ENCODE results near the gene SCFD1. TPM values are rescaled to one million over a fixed set of nuclear protein-coding genes. Genes with fewer than 3 reads are reported as not detected.
A peak's percentile ranks its signal among the peaks of the same experiment; 100 is the strongest.

The SCFD1 gene
- total and polyA plus RNA-seq, 4 donors, result 45.6 to 97.3 (median 66.5) TPM

- WGBS, 2 donors, result 79 to 81% methylated on average over 7 of the region's 7 CpGs
- Histone ChIP-seq H3K4me3 (ENCODE audit: low read length in 2 of 2) (no peak overlapping the region), H3K9me3 (ENCODE audit: control insufficient read depth, low read length) (no peaks in the 10 kb centered on the region), H3K36me3 (ENCODE audit: control insufficient read depth in 1 of 2, insufficient read depth in 2 of 2, low read length in 1 of 2) (no peaks in the 10 kb centered on the region), H3K27me3 (ENCODE audit: control insufficient read depth in 1 of 2, insufficient read depth in 2 of 2, low read length in 1 of 2) (no peaks in the 10 kb centered on the region), H3K27ac (ENCODE audit: low read depth in 1 of 2, low read length in 2 of 2) (no peak overlapping the region), H3K4me1 (ENCODE audit: control insufficient read depth in 1 of 2, insufficient read depth in 2 of 2, low read length in 2 of 2) (no peaks in the 10 kb centered on the region)
- ATAC-seq (ENCODE audit: low FRiP score) (no peak), DNase-seq (no peak)
- intact Hi-C loops (cut with DNase I), result no loop called here
These were observed 137.3 kb downstream of the SCFD1 start for GRCh38 chr14:30759172-30760125.

- ATAC-seq (ENCODE audit: low FRiP score) (no peak), DNase-seq (no peak)
- H3K4me1 ChIP-seq (ENCODE audit: control insufficient read depth in 1 of 2, insufficient read depth in 2 of 2, low read length in 2 of 2), result no peaks in the 10 kb centered on the region
- no peaks in the 10 kb centered on the region for H3K9me3 ChIP-seq (ENCODE audit: control insufficient read depth, low read length)
- 37 to 66% methylated on average over 1 of the region's 1 CpG for WGBS, 2 donors
- intact Hi-C loops (cut with DNase I), result no loop called here
- no peak overlapping the region for H3K27ac ChIP-seq (ENCODE audit: low read depth in 1 of 2, low read length in 2 of 2)
- H3K4me3 ChIP-seq (ENCODE audit: low read length in 2 of 2), result no peak overlapping the region
- no peaks in the 10 kb centered on the region for H3K36me3 ChIP-seq (ENCODE audit: control insufficient read depth in 1 of 2, insufficient read depth in 2 of 2, low read length in 1 of 2)
- no peaks in the 10 kb centered on the region for H3K27me3 ChIP-seq (ENCODE audit: control insufficient read depth in 1 of 2, insufficient read depth in 2 of 2, low read length in 1 of 2)
These were observed 141.8 kb downstream of the SCFD1 start for GRCh38 chr14:30763891-30764290.

GRCh38 chr14:30767624-30768023, 145.5 kb downstream of the SCFD1 start:
- H3K4me1 ChIP-seq (ENCODE audit: control insufficient read depth in 1 of 2, insufficient read depth in 2 of 2, low read length in 2 of 2), result no peaks in the 10 kb centered on the region
- no peak overlapping the region for H3K27ac ChIP-seq (ENCODE audit: low read depth in 1 of 2, low read length in 2 of 2)
- no peak overlapping the region for H3K4me3 ChIP-seq (ENCODE audit: low read length in 2 of 2)
- no peaks in the 10 kb centered on the region for H3K27me3 ChIP-seq (ENCODE audit: control insufficient read depth in 1 of 2, insufficient read depth in 2 of 2, low read length in 1 of 2)
- intact Hi-C loops (cut with DNase I), result no loop called here
- ATAC-seq (ENCODE audit: low FRiP score) (no peak), DNase-seq (no peak)
- no peaks in the 10 kb centered on the region for H3K36me3 ChIP-seq (ENCODE audit: control insufficient read depth in 1 of 2, insufficient read depth in 2 of 2, low read length in 1 of 2)
- H3K9me3 ChIP-seq (ENCODE audit: control insufficient read depth, low read length), result no peaks in the 10 kb centered on the region
- WGBS, 2 donors, result 91 to 96% methylated on average over 4 of the region's 4 CpGs

- no peak for ATAC-seq (ENCODE audit: low FRiP score)
- H3K36me3 ChIP-seq (ENCODE audit: control insufficient read depth in 1 of 2, insufficient read depth in 2 of 2, low read length in 1 of 2), result no peaks in the 10 kb centered on the region
- no peak overlapping the region for H3K27ac ChIP-seq (ENCODE audit: low read depth in 1 of 2, low read length in 2 of 2)
- DNase-seq, result no peak
- no peaks in the 10 kb centered on the region for H3K4me1 ChIP-seq (ENCODE audit: control insufficient read depth in 1 of 2, insufficient read depth in 2 of 2, low read length in 2 of 2)
- 13% methylated on average over 1 of the region's 1 CpG for WGBS, 2 donors
- no peaks in the 10 kb centered on the region for H3K9me3 ChIP-seq (ENCODE audit: control insufficient read depth, low read length)
- no peaks in the 10 kb centered on the region for H3K27me3 ChIP-seq (ENCODE audit: control insufficient read depth in 1 of 2, insufficient read depth in 2 of 2, low read length in 1 of 2)
- intact Hi-C loops (cut with DNase I), result no loop called here
- H3K4me3 ChIP-seq (ENCODE audit: low read length in 2 of 2), result no peak overlapping the region
These were observed 146.7 kb downstream of the SCFD1 start for GRCh38 chr14:30768791-30769190.

- 83 to 85% methylated on average over 6 of the region's 6 CpGs for WGBS, 2 donors
These were observed 148.3 kb downstream of the SCFD1 start for GRCh38 chr14:30770376-30770775.

GRCh38 chr14:30771595-30771994, 149.5 kb downstream of the SCFD1 start:
- H3K4me1 ChIP-seq (ENCODE audit: control insufficient read depth in 1 of 2, insufficient read depth in 2 of 2, low read length in 2 of 2), result no peaks in the 10 kb centered on the region
- WGBS, 2 donors, result 68 to 69% methylated on average over 5 of the region's 5 CpGs
- no peak for ATAC-seq (ENCODE audit: low FRiP score)
- intact Hi-C loops (cut with DNase I), result no loop called here
- no peak overlapping the region for H3K27ac ChIP-seq (ENCODE audit: low read depth in 1 of 2, low read length in 2 of 2)
- DNase-seq, result no peak
- H3K36me3 ChIP-seq (ENCODE audit: control insufficient read depth in 1 of 2, insufficient read depth in 2 of 2, low read length in 1 of 2), result no peaks in the 10 kb centered on the region
- H3K4me3 ChIP-seq (ENCODE audit: low read length in 2 of 2), result no peak overlapping the region
- H3K27me3 ChIP-seq (ENCODE audit: control insufficient read depth in 1 of 2, insufficient read depth in 2 of 2, low read length in 1 of 2), result no peaks in the 10 kb centered on the region
- no peaks in the 10 kb centered on the region for H3K9me3 ChIP-seq (ENCODE audit: control insufficient read depth, low read length)

More at GRCh38 chr14:30770376-30770775, 148.3 kb downstream of the SCFD1 start:
- H3K4me3 ChIP-seq (ENCODE audit: low read length in 2 of 2), result no peak overlapping the region
- no peaks in the 10 kb centered on the region for H3K36me3 ChIP-seq (ENCODE audit: control insufficient read depth in 1 of 2, insufficient read depth in 2 of 2, low read length in 1 of 2)
- H3K4me1 ChIP-seq (ENCODE audit: control insufficient read depth in 1 of 2, insufficient read depth in 2 of 2, low read length in 2 of 2), result no peaks in the 10 kb centered on the region
- no peaks in the 10 kb centered on the region for H3K9me3 ChIP-seq (ENCODE audit: control insufficient read depth, low read length)
- intact Hi-C loops (cut with DNase I), result no loop called here
- no peak overlapping the region for H3K27ac ChIP-seq (ENCODE audit: low read depth in 1 of 2, low read length in 2 of 2)
- DNase-seq (no peak), ATAC-seq (ENCODE audit: low FRiP score) (no peak)
- H3K27me3 ChIP-seq (ENCODE audit: control insufficient read depth in 1 of 2, insufficient read depth in 2 of 2, low read length in 1 of 2), result no peaks in the 10 kb centered on the region

GRCh38 chr14:30779210-30779609, 157.1 kb downstream of the SCFD1 start:
- ATAC-seq (ENCODE audit: low FRiP score), result no peak
- intact Hi-C loops (cut with DNase I), result no loop called here
- no peak for DNase-seq

More at GRCh38 chr14:30779210-30779609, 157.1 kb downstream of the SCFD1 start:
- H3K4me1 ChIP-seq (ENCODE audit: control insufficient read depth in 1 of 2, insufficient read depth in 2 of 2, low read length in 2 of 2), result no peaks in the 10 kb centered on the region
- H3K27me3 ChIP-seq (ENCODE audit: control insufficient read depth in 1 of 2, insufficient read depth in 2 of 2, low read length in 1 of 2), result no peaks in the 10 kb centered on the region
- H3K36me3 ChIP-seq (ENCODE audit: control insufficient read depth in 1 of 2, insufficient read depth in 2 of 2, low read length in 1 of 2), result no peaks in the 10 kb centered on the region
- no peak overlapping the region for H3K27ac ChIP-seq (ENCODE audit: low read depth in 1 of 2, low read length in 2 of 2)
- H3K4me3 ChIP-seq (ENCODE audit: low read length in 2 of 2), result peak overlapping the region in 1 of 2 donors; percentile 15
- H3K9me3 ChIP-seq (ENCODE audit: control insufficient read depth, low read length), result peaks cover 2% of the 10 kb centered on the region
